GM21367 (cell line): Measurements from ENCODE around the gene TUBA4A.
A peak's percentile ranks its signal among the peaks of the same experiment; 100 is the strongest.

Source experiments
- ATAC-seq: cut with Tn5 transposase; IDR thresholded peaks from one replicate; pipeline ENCODE4 v1.9.1; 2021; ENCODE audit not compliant: unreplicated experiment

TUBA4A gene

GRCh38 chr2:219244789-219245147 is 8.9 kb downstream of the TUBA4A start:
- no peak for ATAC-seq

- no peak for ATAC-seq
Measured at GRCh38 chr2:219243291-219243761, 10.4 kb downstream of the TUBA4A start.

- ATAC-seq = no peak
Measured at GRCh38 chr2:219234331-219234730, 19.4 kb downstream of the TUBA4A start.

- no peak for ATAC-seq
Measured at GRCh38 chr2:219230059-219230540, 23.6 kb downstream of the TUBA4A start.

- peak; percentile 92 for ATAC-seq
Measured at GRCh38 chr2:219229305-219230058, 24.2 kb downstream of the TUBA4A start, which contains the start of the genes ANKZF1 and ATG9A. ANKZF1 (plus strand) TSS chr2:219229806; CDS start chr2:219230258, 452 bp downstream. ATG9A (minus strand) TSS chr2:219229636; CDS start chr2:219228024, 1,612 bp downstream.

- no peak for ATAC-seq
Measured at GRCh38 chr2:219228911-219229304, 24.8 kb downstream of the TUBA4A start.

GRCh38 chr2:219228041-219228910 is 25.4 kb downstream of the TUBA4A start:
- ATAC-seq = no peak

GRCh38 chr2:219225350-219225749 is 28.4 kb downstream of the TUBA4A start:
- ATAC-seq = no peak

- no peak for ATAC-seq
Measured at GRCh38 chr2:219223831-219224610, 29.7 kb downstream of the TUBA4A start.

- no peak for ATAC-seq
Measured at GRCh38 chr2:219221957-219222518, 31.7 kb downstream of the TUBA4A start.

GRCh38 chr2:219220652-219221402 is 32.9 kb downstream of the TUBA4A start:
- no peak for ATAC-seq

GRCh38 chr2:219219784-219220532 is 33.8 kb downstream of the TUBA4A start:
- no peak for ATAC-seq

GRCh38 chr2:219218732-219219701 is 34.7 kb downstream of the TUBA4A start, which contains the start of gene ABCB6:
ABCB6 (minus strand) TSS chr2:219218958; CDS start chr2:219218673, 285 bp downstream.
- peak; percentile 71 for ATAC-seq

- peak; percentile 3 for ATAC-seq
Measured at GRCh38 chr2:219218217-219218731, 35.4 kb downstream of the TUBA4A start.

GRCh38 chr2:219216535-219216915 is 37.2 kb downstream of the TUBA4A start:
- no peak for ATAC-seq

GRCh38 chr2:219215871-219216534 is 37.7 kb downstream of the TUBA4A start:
- ATAC-seq = no peak

- no peak for ATAC-seq
Measured at GRCh38 chr2:219214786-219215185, 38.9 kb downstream of the TUBA4A start.
